GM04504 (cell line): ENCODE data around the gene CERKL.

Experiments used
- DNase-seq: peaks from one replicate; pipeline ENCODE4 v3.0.0-alpha.2; 2012; ENCODE audit warnings: low read depth

Gene CERKL

GRCh38 chr2:181628590-181629585 is 28.0 kb downstream of the CERKL start:
- no peak for DNase-seq

- DNase-seq, result no peak
Observed at GRCh38 chr2:181627545-181627944, 29.4 kb downstream of the CERKL start.

GRCh38 chr2:181626671-181627070 is 30.2 kb downstream of the CERKL start:
- DNase-seq, result no peak

GRCh38 chr2:181623159-181623558 is 33.7 kb downstream of the CERKL start:
- no peak for DNase-seq

- no peak for DNase-seq
Observed at GRCh38 chr2:181621779-181622490, 35.0 kb downstream of the CERKL start.

GRCh38 chr2:181619516-181619915 is 37.4 kb downstream of the CERKL start:
- no peak for DNase-seq

- no peak for DNase-seq
Observed at GRCh38 chr2:181616715-181617114, 40.2 kb downstream of the CERKL start.

GRCh38 chr2:181614874-181615638 is 41.8 kb downstream of the CERKL start:
- no peak for DNase-seq

- no peak for DNase-seq
Observed at GRCh38 chr2:181613241-181613640, 43.7 kb downstream of the CERKL start.

GRCh38 chr2:181607629-181608590 is 49.0 kb downstream of the CERKL start:
- DNase-seq, result no peak

- no peak for DNase-seq
Observed at GRCh38 chr2:181605889-181606837, 50.7 kb downstream of the CERKL start.

GRCh38 chr2:181602017-181602416 is 54.9 kb downstream of the CERKL start:
- no peak for DNase-seq

GRCh38 chr2:181596556-181596955 is 60.3 kb downstream of the CERKL start:
- DNase-seq, result no peak

GRCh38 chr2:181594322-181594721 is 62.6 kb downstream of the CERKL start:
- no peak for DNase-seq

- DNase-seq, result no peak
Observed at GRCh38 chr2:181589779-181590178, 67.1 kb downstream of the CERKL start.

- DNase-seq, result no peak
Observed at GRCh38 chr2:181588546-181588945, 68.4 kb downstream of the CERKL start.

- no peak for DNase-seq
Observed at GRCh38 chr2:181586569-181587081, 70.3 kb downstream of the CERKL start.

- DNase-seq, result no peak
Observed at GRCh38 chr2:181585732-181586131, 71.2 kb downstream of the CERKL start.

- DNase-seq, result no peak
Observed at GRCh38 chr2:181581534-181581933, 75.4 kb downstream of the CERKL start.

GRCh38 chr2:181578829-181579228 is 78.1 kb downstream of the CERKL start:
- DNase-seq, result no peak
